ENCODE data around the gene BCL2L13.

BCL2L13 gene, protein sequence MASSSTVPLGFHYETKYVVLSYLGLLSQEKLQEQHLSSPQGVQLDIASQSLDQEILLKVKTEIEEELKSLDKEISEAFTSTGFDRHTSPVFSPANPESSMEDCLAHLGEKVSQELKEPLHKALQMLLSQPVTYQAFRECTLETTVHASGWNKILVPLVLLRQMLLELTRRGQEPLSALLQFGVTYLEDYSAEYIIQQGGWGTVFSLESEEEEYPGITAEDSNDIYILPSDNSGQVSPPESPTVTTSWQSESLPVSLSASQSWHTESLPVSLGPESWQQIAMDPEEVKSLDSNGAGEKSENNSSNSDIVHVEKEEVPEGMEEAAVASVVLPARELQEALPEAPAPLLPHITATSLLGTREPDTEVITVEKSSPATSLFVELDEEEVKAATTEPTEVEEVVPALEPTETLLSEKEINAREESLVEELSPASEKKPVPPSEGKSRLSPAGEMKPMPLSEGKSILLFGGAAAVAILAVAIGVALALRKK

GRCh38 chr22:17638432-17639246 is at the start of gene BCL2L13:
TSS of gene BCL2L13 (plus strand) at chr22:17638757. CDS start at chr22:17655712, 16,955 bp downstream.
- DNase-seq: peak; percentile 62

GRCh38 chr22:17589810-17590375 is 48.7 kb upstream of the BCL2L13 start:
- no peak for DNase-seq

- DNase-seq: no peak
Measured at GRCh38 chr22:17590586-17590985, 48.0 kb upstream of the BCL2L13 start.

- DNase-seq: no peak
Measured at GRCh38 chr22:17592201-17592600, 46.4 kb upstream of the BCL2L13 start.

DNA sequence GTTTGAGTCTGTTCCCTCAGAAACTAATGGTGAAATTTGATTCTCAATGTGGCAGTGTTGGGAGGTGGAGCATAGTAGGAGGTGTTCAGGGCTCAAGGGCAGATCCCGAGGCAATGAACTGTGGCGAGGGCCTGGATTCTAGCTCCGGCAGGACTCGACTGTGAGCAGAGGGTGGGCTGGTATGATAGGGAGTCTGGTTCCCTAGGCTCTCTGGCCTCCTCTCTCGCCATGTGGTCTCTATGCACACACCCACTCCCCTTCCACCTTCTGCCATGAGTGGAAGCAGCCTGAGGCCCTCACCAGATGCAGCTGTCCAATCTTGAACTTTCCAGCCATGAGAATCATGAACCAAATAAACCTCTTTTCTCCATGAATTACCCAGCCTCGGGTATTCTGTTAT is 42.3 kb upstream of the BCL2L13 start:
- DNase-seq: no peak

DNA sequence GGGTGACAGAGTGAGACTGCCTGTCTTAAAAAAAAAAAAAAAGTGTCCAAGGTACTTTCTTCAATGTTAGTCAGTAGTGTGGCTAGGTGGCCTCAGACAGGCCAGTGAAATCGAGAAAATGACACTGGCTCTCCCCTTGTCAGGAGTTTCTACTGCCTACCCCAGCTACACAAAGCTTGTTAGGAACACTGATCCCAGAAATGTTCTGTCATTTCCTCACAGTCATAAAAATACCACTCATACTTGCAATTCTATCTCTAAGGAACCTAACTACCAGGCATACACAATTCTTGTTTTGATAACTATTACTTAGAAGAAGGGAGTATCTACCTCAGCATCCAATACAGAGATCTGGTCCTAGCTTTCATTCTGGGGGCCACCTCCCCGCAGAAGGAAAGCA is 41.3 kb upstream of the BCL2L13 start:
- DNase-seq: no peak

DNA sequence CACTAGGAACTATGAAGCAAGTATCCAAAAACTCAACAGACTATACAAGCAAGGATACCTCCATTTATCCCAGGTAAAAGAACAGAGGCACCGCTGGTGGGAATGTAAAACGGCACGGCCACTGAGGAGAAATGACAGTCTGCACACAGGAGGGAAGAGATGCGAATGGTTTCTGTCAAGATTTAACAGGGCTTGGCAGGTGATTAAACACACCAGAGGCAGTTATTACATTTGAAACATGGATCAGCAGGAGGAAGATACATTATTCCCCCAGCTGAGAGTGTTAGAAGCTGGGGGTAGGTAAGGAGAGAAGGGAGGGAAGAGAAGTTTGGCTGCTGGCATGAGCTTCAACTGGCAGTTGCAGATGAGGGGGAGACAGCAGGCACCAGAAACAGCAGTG is 40.2 kb upstream of the BCL2L13 start:
- DNase-seq: no peak

GRCh38 chr22:17601031-17601430 is 37.5 kb upstream of the BCL2L13 start:
- no peak for DNase-seq

GRCh38 chr22:17603668-17604067 is 34.9 kb upstream of the BCL2L13 start:
- DNase-seq: no peak

DNA sequence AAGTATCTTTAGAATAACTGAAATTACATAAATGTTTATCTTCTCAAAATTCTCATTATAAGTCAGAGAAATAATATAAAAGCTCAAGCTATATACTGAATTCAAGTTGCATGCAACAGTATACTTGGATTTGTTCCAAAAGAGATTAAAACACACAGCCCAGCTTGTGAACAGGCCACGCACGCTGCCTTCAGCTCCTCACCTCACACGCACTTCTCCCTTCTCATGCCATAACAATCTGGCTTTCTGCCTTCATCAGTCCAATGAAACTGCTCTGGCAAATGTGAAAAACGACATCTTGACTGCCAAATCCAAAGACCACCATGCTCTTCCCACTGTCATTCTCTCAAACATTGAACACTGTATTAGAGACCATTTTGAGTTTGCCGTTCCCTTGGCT is 32.1 kb upstream of the BCL2L13 start:
- DNase-seq: no peak

DNA sequence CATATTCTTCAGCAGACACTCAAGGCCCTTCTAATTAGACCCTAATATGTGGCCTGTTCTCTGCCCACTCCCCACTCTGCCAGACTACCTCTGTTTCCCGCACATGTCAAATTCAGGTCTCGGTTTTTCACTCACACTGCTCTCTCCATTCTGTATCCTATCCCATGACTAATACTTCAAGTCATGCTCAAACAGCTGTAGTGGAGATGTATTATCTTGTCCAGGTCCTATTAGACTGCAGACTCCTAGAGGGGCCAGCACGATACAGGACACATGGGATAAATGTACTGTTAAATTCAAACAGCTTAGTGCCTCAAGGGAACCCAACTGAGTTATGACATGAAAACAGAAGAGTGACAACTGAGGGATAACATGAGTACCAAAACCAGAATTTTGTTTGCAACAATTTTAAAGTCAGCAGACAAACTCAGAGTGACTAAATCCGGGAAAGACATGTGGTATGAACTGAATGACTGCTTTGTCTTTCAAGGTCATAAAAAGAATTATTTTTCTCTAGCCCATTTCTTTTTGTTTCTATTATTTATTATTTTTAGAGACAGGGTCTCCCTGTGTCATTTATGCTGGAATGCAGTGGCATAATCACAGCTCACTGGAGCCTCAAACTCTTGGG is 30.6 kb upstream of the BCL2L13 start:
- DNase-seq: no peak

GRCh38 chr22:17612057-17612456 is 26.5 kb upstream of the BCL2L13 start:
- no peak for DNase-seq

- DNase-seq: no peak
Measured at GRCh38 chr22:17613280-17613679, 25.3 kb upstream of the BCL2L13 start.

GRCh38 chr22:17627961-17628405 is 10.6 kb upstream of the BCL2L13 start:
- DNase-seq: no peak

GRCh38 chr22:17628406-17629172 is 10.0 kb upstream of the BCL2L13 start, which contains the start of gene ATP6V1E1:
TSS of gene ATP6V1E1 (minus strand) at chr22:17628749. CDS start at chr22:17628635, 114 bp downstream.
- peak; percentile 82 for DNase-seq

GRCh38 chr22:17629173-17629489 is 9.4 kb upstream of the BCL2L13 start:
- DNase-seq: no peak

- no peak for DNase-seq
Measured at GRCh38 chr22:17629641-17630040, 8.9 kb upstream of the BCL2L13 start.

DNA sequence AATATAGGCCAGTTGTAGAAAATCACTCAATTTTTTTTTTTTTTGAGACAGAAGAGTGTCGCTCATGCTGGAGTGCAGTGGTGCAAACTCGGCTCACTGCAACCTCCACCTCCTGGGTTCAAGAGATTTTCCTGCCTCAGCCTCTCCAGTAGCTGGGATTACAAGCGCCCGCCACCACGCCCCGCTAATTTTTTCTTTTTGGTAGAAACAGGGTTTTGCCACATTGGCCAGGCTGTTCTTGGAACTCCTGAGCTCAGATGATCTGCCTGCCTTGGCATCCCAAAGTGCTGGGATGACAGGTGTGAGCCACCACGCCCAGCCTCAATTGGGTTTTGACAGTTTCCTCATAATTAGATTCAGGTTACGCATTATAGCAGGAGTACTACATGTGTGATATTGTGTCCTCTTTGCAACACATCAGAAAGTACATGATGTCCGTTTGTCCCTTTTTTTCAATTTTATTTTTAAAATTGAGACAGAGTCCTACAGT is 7.4 kb upstream of the BCL2L13 start:
- no peak for DNase-seq

- DNase-seq: no peak
Measured at GRCh38 chr22:17633217-17633997, 5.2 kb upstream of the BCL2L13 start.

DNA sequence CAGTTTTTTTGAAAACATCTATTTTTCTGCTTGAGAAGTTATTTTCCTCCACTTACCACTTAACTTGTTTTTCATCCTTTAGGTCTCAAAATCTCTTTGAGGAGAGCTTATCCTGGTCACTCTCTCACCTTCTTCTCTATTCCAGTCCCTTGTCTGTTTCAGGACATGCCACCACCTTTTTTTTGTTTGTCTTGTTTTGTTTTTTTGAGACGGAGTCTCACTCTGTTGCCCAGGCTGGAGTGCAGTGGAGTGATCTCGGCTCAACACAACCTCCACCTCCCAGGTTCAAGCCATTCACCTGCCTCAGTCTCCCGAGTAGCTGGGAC is 4.6 kb upstream of the BCL2L13 start:
- DNase-seq: no peak

GRCh38 chr22:17634696-17635095 is 3.9 kb upstream of the BCL2L13 start:
- no peak for DNase-seq
